GM21619 (cell line): Measurements from ENCODE around the gene LRRC3C.

ENCODE experiments used
- ATAC-seq: cut with Tn5 transposase; IDR thresholded peaks from one replicate; pipeline ENCODE4 v1.9.1; 2021; ENCODE audit not compliant: unreplicated experiment

LRRC3C gene

GRCh38 chr17:39923836-39924690 is 3.5 kb upstream of the LRRC3C start:
- ATAC-seq = no peak

GRCh38 chr17:39924691-39925055 is 2.9 kb upstream of the LRRC3C start:
- no peak for ATAC-seq

GRCh38 chr17:39925282-39926134 is 2.0 kb upstream of the LRRC3C start:
- no peak for ATAC-seq

- ATAC-seq = no peak
Measured at GRCh38 chr17:39926135-39926587, 1.4 kb upstream of the LRRC3C start.

- no peak for ATAC-seq
Measured at GRCh38 chr17:39926588-39927100, 888 bp upstream of the LRRC3C start.

GRCh38 chr17:39927929-39928857 is 661 bp downstream of the LRRC3C start:
- peak; percentile 11 for ATAC-seq

- no peak for ATAC-seq
Measured at GRCh38 chr17:39928858-39929645, 1.5 kb downstream of the LRRC3C start.

GRCh38 chr17:39929646-39930407 is 2.3 kb downstream of the LRRC3C start:
- no peak for ATAC-seq

- no peak for ATAC-seq
Measured at GRCh38 chr17:39933912-39934311, 6.4 kb downstream of the LRRC3C start.

GRCh38 chr17:39934324-39934723 is 6.8 kb downstream of the LRRC3C start:
- no peak for ATAC-seq

GRCh38 chr17:39935909-39936308 is 8.4 kb downstream of the LRRC3C start:
- no peak for ATAC-seq

- no peak for ATAC-seq
Measured at GRCh38 chr17:39937447-39937846, 9.9 kb downstream of the LRRC3C start.

GRCh38 chr17:39938140-39938869 is 10.8 kb downstream of the LRRC3C start:
- ATAC-seq = no peak

GRCh38 chr17:39939106-39939505 is 11.6 kb downstream of the LRRC3C start:
- no peak for ATAC-seq

- ATAC-seq = no peak
Measured at GRCh38 chr17:39939588-39940419, 12.3 kb downstream of the LRRC3C start.

GRCh38 chr17:39943702-39944392 is 16.3 kb downstream of the LRRC3C start:
- ATAC-seq = no peak

GRCh38 chr17:39944393-39944711 is 16.8 kb downstream of the LRRC3C start:
- ATAC-seq = no peak
